ENCODE results near the gene WSCD1. TPM values are rescaled to one million over a fixed set of nuclear protein-coding genes. Genes with fewer than 3 reads are reported as not detected.

WSCD1 gene
- total and polyA plus RNA-seq, 2 experiments from 2014 or later, result 3.1 to 16.7 TPM

- H3K4me1 ChIP-seq (ENCODE audit: low read depth), result no peaks in the 10 kb centered on the region
- H3K9me3 ChIP-seq (ENCODE audit: low read depth), result no peaks in the 10 kb centered on the region
- H3K36me3 ChIP-seq, result no peaks in the 10 kb centered on the region
- H3K4me3 ChIP-seq, result no peak overlapping the region
- no peak overlapping the region for H3K27ac ChIP-seq
- no peak for DNase-seq (ENCODE audit: low read depth in 1 of 2, low spot score in 1 of 2)
- no peak for TF ChIP-seq CTCF (IDR thresholded peaks at IDR 0.05; ENCODE audit: low read depth, low read length)
- H3K27me3 ChIP-seq, result peaks cover 2% of the 10 kb centered on the region
Observed at GRCh38 chr17:6140728-6141330, 70.7 kb downstream of the WSCD1 start.

- H3K27me3 ChIP-seq, result peaks cover 2% of the 10 kb centered on the region
- no peak overlapping the region for H3K27ac ChIP-seq
- no peaks in the 10 kb centered on the region for H3K9me3 ChIP-seq (ENCODE audit: low read depth)
- no peak overlapping the region for H3K4me3 ChIP-seq
- no peaks in the 10 kb centered on the region for H3K36me3 ChIP-seq
- DNase-seq (ENCODE audit: low read depth in 1 of 2, low spot score in 1 of 2), result no peak
- H3K4me1 ChIP-seq (ENCODE audit: low read depth), result no peaks in the 10 kb centered on the region
- TF ChIP-seq CTCF (IDR thresholded peaks at IDR 0.05; ENCODE audit: low read depth, low read length), result no peak
Observed at GRCh38 chr17:6142701-6143100, 72.5 kb downstream of the WSCD1 start.

- Histone ChIP-seq H3K4me3 (no peak overlapping the region), H3K27ac (no peak overlapping the region), H3K9me3 (ENCODE audit: low read depth) (no peaks in the 10 kb centered on the region), H3K36me3 (no peaks in the 10 kb centered on the region), H3K4me1 (ENCODE audit: low read depth) (no peaks in the 10 kb centered on the region), H3K27me3 (no peaks in the 10 kb centered on the region)
- DNase-seq (ENCODE audit: low read depth in 1 of 2, low spot score in 1 of 2), result no peak
- TF ChIP-seq CTCF (IDR thresholded peaks at IDR 0.05; ENCODE audit: low read depth, low read length), result no peak
Observed at GRCh38 chr17:6145946-6146345, 75.8 kb downstream of the WSCD1 start.

- no peak for TF ChIP-seq CTCF (IDR thresholded peaks at IDR 0.05; ENCODE audit: low read depth, low read length)
- DNase-seq (ENCODE audit: low read depth in 1 of 2, low spot score in 1 of 2), result no peak
- no peaks in the 10 kb centered on the region for H3K36me3 ChIP-seq
- H3K9me3 ChIP-seq (ENCODE audit: low read depth), result no peaks in the 10 kb centered on the region
- H3K4me3 ChIP-seq, result no peak overlapping the region
- H3K27me3 ChIP-seq, result no peaks in the 10 kb centered on the region
- H3K27ac ChIP-seq, result no peak overlapping the region
- H3K4me1 ChIP-seq (ENCODE audit: low read depth), result no peaks in the 10 kb centered on the region
Observed at GRCh38 chr17:6147042-6147441, 76.9 kb downstream of the WSCD1 start.

- Histone ChIP-seq H3K27me3 (no peaks in the 10 kb centered on the region), H3K4me3 (no peak overlapping the region), H3K9me3 (ENCODE audit: low read depth) (no peaks in the 10 kb centered on the region), H3K4me1 (ENCODE audit: low read depth) (no peaks in the 10 kb centered on the region), H3K27ac (no peak overlapping the region), H3K36me3 (no peaks in the 10 kb centered on the region)
- TF ChIP-seq CTCF (IDR thresholded peaks at IDR 0.05; ENCODE audit: low read depth, low read length), result no peak
- DNase-seq (ENCODE audit: low read depth in 1 of 2, low spot score in 1 of 2), result no peak
Observed at GRCh38 chr17:6153375-6153774, 83.2 kb downstream of the WSCD1 start.

All from cardiac muscle cell (in vitro differentiated cells and primary cell).